Measurements from ENCODE around the gene PIGQ. TPM values are rescaled to one million over a fixed set of nuclear protein-coding genes. Genes with fewer than 3 reads are reported as not detected.
A peak's percentile ranks its signal among the peaks of the same experiment; 100 is the strongest.

PIGQ gene
- 10 to 100 TPM; 12.5 to 25.3 (median 16.8) TPM for polyA plus RNA-seq (ENCODE audit: insufficient read length in 10 of 10)
- long read RNA-seq, donor 1, transcript PIGQ-216 (1 exons, 1,046 nt), result major isoform, 6 of 13 reads
- long read RNA-seq, donor 1, partial matches to known transcripts, result 0 of 13 reads
- long read RNA-seq, donor 1, other reads (novel, unspliced or antisense), result 0 of 13 reads
- long read RNA-seq, donor 2, partial matches to known transcripts, result 0 of 6 reads
- long read RNA-seq, donor 2, other reads (novel, unspliced or antisense), result 0 of 6 reads
- long read RNA-seq, donor 3, result 0 reads
- long read RNA-seq, donor 4, partial matches to known transcripts, result 0 of 4 reads
- long read RNA-seq, donor 4, other reads (novel, unspliced or antisense), result 0 of 4 reads
- long read RNA-seq, donor 5, transcript PIGQ-216 (1 exons, 1,046 nt), result major isoform, 7 of 15 reads
- long read RNA-seq, donor 5, partial matches to known transcripts, result 0 of 15 reads
- long read RNA-seq, donor 5, other reads (novel, unspliced or antisense), result 0 of 15 reads
- long read RNA-seq, donor 6, transcript PIGQ-210 (2 exons, 1,775 nt), result major isoform, 5 of 14 reads
- long read RNA-seq, donor 6, partial matches to known transcripts, result 0 of 14 reads
- long read RNA-seq, donor 6, other reads (novel, unspliced or antisense), result 0 of 14 reads
- long read RNA-seq, donor 7, partial matches to known transcripts, result 0 of 10 reads
- long read RNA-seq, donor 7, other reads (novel, unspliced or antisense), result 0 of 10 reads
- long read RNA-seq, donor 8, partial matches to known transcripts, result 0 of 5 reads
- long read RNA-seq, donor 8, other reads (novel, unspliced or antisense), result 0 of 5 reads
- long read RNA-seq, donor 9, partial matches to known transcripts, result 0 of 3 reads
- long read RNA-seq, donor 9, other reads (novel, unspliced or antisense), result 0 of 3 reads

DNA sequence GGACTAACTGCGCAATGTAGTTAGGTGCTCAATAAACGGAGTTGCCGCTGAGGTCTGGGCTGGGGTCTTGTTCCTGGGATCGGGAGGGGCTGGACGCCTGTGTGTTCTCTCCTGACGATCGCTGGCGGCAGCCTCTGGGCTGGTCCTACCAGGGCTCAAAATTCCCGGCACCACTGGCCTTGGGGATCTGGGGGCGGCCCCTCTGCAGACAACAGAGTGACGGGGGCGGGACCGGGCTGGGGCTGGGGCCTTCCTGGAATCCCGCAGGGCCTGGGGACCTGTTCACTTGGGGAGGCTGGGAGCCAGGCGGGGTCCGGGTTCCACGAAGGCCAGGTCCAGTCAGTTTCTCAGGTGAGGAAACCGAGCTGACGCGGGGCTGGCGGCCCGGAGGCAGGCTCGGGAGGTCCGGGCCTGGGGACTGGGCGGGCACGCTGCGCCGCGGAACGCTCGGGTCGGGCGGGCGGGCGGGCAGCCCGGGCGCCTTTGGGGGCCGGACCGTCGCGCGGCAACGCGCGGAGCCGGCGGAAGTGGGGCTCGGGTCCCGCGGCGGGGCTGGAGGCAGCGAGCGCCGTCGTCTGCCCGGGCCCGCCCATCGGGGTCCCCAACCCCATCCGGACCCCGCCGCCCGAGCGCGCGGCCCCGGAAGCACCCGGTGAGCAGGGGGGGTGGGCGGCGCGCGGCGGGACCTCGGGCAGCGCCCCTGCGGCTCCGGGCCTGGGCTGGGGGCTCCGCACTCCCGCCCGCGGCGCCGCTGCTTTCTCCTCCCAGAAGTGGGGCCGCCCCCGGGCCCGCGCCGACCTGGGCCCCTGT lies at the start of gene PIGQ:
PIGQ (plus strand) TSS at position 524 of the 810 bp plus-strand sequence. CDS start 4,107 bp downstream, outside the sequence.
- peak; percentile 38 to 92 (median 67) for DNase-seq

DNA sequence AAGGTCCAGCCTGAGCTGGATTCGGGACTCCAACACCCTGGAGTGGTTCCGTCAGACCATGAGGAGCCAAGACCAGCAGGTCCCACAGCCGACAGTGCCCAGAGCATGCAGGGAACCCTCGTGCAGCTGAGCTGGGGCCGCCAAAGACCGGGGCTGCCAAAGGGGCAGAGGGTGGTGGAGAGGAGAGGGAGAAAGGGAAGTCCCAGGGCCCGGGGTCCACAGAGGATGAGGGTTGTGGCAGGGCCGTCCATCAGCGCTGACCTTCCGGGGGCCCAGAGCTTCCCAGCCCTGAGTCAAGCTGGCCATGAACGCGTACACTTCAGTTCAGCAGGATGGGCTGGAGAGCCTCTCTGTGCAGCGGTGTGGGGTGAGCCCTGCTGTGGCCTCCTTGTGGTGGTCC lies 48.9 kb upstream of the PIGQ start:
- DNase-seq, result no peak

DNA sequence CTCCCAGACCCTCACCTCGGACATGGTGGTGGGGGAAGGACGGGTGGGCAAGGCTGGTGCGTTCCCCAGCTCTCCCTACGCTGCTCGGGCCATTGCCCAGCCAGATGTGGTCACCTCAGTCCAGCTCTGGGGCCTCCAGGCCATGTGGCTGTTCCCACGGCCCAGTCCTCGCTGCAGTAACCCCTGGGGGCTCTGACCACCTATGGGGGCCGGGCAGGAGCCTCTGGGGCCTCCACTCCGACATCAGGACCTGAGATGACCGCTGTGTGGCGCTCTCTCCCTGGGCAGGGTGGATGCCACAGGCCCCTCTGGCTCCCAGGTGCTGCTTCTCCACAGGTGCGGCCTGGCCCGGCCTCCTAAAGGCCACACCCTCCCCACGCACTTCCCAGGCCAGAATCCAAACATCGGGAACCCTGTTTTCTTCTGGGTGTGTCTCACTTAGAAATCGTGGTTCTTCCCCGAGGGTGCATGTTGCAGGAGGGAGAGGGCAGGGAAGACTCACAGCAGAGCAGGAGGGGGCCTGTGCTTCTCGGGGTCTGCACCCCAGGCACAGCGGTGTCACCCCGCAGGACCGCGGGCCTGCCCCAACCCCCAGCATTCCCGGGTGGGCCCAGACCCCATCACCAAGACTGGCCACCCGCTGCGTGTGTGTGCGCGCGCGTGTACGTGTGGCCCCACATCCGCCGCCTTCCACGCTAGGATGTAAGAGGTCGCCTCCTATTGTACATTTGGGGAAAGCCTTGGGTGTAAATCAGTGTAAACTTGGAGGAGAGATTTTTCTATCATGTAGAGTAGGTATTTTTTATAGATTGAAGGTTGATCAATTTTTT lies 48.2 kb upstream of the PIGQ start:
- DNase-seq, result no peak

DNA sequence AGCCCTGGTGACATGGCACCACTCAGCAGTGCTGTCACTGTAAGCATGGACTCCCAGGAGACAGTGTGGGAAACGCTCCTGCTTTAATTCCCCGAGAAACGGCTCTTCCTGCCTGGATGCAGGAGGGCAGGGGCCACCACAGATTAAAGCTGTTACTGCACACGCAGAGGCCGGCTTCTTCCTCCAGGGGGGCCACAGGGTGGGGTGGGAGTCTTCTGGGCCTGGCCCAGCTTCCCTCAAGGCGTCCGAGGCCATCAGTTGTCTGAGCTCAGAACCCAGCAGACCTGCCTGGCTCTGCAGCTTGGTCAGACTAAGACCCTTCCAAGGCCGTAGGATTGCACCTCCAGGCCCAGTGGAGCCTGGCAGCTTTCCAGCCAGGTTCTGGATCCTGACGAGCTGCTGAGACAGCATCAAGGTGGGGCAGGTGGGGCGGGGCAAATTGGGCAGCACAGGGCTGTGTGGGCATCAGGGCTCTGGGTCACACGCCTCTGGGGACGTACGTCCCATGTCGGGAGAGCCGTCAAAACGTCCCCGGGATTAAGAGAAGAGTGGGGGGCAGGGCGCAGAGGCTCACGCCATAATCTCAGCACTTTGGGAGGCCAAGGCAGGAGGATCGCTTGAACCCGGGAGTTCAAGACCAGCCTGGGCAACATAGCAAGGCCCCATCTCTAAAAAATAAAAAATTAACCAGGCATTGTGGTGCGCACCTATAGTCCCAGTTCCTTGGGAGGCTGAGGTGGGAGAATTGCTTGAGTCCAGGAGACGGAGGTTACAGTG lies 47.3 kb upstream of the PIGQ start:
- no peak for DNase-seq

DNA sequence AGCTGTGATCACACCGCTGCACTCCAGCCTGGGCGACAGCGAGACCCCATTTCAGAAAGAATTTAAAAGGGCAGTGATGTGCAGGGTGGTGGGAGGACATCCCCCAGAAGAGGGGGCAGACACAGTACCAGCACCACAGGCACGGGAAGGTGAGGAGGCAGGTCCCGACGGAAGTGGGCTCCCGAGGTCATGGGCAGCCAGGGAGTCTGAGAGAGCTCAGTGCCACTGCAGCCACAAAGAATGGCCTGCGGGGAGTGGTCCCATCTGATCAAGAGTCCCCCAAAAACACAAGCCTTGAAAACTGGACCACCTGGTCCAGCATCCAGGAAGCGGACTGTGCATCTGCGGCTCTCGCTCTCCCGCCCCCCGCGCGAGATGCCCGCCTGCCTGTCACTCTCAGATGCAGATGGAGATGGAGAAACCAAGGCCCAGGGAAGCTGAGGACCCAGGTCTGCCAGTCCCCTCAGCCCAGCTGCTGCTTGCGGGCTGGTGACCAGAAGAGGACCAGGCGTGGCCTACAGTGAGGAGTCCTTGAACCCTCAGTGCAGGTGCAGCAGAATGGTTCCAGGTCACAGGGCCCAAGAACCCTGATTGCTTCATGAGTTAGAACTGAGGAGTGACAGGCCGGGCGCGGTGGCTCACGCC lies 46.5 kb upstream of the PIGQ start:
- DNase-seq, result no peak

DNA sequence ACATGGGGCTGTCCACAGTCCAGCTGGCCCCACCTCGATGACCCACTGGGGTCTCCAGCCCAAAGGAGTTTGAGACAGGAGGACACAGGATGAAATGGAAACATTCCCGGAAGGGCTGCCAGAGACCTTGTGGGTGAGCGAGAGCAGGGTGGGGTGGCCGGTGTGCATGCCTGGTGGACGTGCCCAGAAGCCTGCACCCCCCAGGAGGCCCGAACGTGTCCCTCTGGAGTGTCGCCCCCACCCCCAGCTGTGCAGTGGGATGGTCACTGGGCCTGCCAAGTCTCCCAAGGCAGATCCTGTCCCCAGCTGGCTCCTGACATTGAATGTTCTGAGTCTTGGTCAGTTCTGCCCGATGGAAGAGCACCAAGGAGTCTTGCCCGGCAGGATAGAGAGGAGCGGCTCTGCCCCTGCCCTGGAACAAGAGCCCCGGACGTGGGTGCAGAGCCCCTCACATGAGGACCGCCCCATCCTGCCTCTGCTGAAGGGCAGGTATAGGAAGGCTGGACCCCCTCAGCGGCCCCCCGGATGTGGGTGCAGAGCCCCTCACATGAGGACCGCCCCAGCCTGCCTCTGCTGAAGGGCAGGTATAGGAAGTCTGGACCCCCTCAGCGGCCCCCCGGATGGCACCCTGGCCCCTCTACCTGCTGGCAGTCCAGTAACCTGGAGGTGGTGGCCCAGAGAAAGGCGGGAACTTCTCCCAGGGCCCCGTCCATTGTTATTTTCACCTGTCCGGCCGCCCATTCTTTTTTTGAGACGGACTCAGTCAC lies 45.3 kb upstream of the PIGQ start:
- no peak for DNase-seq

DNA sequence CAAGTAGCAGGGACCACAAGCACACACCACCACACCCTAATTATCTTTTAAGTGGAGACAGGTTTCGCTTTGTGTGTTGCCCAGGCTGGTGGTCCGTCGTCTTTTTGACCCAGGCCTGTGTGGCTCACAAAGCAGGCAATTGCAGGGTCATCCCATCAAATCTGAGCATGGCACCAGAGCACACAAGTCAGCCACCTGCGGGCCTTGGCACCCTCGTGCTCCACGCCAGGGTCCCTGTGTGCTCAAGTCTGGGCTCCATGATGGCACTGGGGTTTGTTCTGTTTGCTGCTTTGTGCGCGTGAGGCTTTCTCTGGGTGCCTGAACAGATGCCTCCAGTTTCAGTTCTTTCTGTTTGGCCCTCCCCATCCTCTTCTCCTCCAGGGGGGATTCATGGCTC lies 44.6 kb upstream of the PIGQ start:
- no peak for DNase-seq

DNA sequence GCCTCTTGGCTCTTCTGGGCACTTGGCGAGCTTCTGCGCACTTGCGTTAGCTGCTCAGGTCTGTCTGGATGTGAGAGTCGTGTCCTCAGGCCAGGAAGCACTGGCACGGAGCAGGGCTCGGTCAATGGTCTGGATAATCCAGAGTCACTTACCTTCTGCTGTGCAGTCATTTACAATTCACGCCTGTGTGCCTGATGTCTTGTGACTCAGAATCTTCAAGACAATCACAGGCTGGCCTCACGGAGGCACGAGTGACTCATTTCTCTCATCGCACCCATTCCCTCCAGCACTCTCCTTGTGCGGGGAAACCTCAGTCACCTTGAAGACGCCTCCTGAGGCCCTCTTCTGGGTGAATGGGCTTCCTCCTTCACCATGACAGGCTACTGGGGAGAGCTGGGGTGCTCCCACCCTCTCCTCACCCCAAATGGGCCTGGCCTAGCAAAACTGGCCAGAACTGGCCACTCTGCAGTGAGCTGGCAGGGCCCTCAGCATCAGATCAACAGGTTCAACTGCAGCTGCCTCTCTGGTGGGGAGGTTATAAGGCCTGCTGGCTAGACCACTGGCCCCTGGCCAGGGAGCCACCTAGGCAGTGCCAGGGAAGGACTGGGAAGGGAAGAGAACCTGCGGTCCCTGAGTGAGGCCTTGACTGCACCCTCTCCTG lies 44.1 kb upstream of the PIGQ start:
- DNase-seq, result peak in 2 of 3 donors; percentile 28 to 56

DNA sequence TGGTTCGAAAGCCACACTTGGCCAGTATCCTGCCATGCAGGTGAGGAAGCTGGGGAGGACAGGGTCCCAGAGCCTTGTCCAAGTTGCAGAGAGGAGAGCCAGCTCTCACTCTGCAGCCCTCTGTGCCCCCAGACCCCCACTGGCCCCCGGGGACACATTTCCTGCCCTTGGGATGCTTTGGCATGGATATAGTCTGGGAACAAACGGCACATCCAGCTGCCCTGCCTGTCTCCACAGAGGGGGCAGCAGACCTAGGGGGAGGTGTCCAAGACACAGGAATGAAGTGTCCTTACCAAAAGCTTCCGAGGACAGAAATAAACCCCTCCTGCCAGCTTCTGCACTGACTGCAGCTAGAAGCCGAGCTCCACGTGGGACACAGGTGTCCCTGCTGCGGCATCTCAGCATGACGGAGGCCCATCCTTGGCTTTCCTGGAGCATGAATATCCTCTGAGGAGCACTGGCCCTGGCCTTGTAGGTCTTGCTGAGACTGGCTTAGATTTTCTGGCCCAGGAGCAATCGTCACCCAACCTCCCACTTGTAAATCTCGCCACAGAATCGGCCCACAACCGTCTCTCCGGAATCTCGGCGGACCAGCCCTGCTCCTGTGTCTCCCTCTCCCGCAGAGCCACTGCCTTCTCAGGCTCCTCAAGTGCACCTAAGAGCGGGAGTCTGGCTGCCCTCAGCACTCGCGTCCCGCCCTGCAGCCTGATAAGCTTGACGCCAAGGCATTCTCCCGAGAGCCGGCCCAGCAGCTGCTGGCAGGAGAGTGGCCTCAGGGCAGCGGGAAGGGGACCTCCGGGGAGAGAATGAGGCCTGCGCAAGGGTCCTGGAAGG lies 43.4 kb upstream of the PIGQ start:
- DNase-seq, result no peak

DNA sequence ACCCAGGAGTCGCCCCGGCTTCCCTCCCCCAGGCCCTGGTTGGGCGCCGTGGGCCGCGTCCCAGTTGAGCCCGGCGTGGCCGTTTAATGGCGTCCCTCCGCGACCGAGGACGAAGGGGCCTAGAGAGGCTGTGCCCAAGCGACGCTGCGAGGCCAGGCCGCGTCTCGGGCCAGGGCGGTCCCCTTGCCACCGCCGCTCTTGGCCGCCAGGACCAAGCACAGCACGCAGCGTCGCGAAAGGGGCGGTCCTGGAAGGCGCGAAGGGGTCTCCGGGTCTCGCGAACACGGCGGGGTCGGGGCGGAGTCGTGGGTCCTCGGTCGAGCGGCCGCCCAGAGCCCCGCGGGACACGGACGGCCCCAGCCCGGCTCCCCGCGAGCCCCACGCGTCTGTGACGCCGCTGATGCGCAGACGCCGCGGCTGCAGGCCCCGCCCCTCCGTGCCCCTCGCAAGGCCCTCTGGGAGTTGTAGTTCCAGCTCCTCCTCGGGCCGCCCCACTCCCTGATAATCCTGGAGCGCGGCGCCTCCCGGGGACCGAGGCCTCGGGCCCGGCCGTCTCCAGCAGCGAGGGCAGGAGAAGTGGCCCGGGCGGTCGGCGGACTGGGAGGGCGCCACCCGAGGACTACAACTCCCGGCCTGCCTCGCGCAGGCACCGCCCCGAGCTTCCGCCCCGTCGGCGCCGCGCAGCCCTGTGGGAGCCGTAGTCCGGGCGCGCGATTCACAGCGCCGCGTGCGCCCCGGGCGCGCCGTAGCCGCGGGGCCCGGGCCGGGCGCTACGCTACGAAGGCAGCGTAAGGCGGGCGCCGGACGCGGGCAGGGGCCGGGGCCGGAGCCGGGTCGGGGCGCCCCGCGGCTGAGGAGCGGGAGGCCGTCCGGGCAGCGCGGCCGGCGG lies 42.5 kb upstream of the PIGQ start, which contains the start of gene CAPN15:
CAPN15 (plus strand) TSS at position 698 of the 889 bp plus-strand sequence. CDS start 19,127 bp downstream, outside the sequence.
- DNase-seq, result peak; percentile 87 to 97 (median 94)

DNA sequence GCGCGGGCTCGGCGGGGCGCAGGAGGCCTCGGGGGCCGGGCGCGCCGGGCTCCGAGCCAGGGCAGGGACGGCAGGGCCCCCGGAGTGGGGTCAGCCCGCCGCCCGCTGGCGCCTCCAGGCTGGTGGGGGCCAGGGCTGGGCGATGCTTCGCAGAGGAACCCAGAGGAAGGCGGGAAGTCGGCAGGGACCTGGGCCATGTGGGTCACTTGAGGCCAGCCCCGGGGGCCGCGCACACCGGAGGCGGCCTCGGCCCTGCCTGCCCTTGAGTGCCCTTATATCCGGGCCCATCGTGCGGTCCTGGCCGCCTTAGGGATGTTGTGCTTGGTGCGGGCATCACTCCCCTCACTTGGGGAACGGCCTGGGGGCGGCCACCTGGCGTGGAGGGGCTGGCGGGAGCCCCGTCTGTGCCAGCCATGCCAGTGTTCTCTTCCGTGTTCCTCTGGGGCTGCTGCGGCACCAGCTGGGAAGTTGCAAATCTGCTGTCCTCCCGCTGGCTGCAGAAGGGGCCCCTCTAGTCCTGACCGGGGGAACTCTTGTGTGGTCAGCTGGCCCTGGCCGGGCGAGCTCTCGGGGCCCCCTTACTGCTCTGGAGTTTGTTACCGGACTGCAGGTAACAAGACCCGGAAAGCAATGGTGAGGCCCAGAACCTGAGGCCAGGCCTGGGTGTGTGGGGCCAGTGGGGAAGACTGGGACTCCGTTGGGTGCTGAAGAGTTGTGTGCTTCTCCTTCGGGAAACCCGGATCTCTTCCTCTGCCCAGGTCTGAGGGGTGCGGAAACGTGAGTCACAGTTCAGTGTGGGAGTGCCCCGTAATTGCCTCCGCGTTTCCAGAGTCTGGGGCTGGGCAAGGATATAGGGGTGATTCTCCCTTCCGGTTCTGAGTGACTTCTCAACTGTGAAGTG lies 41.4 kb upstream of the PIGQ start:
- DNase-seq, result peak in 2 of 3 donors; percentile 29 to 62

DNA sequence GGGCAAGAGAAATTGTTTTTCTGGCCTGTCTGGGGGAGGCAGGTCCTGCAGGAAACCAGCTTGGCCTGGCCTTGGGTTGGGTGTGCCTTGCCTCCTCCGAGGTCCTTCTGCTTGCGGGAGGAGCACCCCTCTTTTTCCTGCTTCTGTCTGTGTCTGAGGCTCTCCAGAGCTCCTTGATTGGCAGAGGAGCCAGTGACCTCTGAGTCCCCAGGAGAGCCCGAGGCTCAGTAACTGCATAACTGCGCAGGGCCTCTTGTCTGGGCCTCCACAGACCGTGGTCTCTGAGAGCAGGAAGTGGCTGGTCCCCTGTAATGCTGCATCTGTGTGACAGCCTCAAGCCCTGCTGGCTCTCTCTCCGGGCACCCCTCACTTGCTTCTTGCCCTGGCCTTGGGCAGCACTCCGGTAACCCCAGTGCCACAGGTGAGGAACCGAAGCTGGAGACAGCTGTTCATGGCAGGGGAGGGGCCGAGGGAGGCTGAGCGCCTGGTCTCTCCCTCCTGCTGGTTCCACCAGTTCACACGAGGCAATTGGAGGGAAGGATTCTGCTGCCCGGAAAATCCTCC lies 40.7 kb upstream of the PIGQ start:
- no peak for DNase-seq

DNA sequence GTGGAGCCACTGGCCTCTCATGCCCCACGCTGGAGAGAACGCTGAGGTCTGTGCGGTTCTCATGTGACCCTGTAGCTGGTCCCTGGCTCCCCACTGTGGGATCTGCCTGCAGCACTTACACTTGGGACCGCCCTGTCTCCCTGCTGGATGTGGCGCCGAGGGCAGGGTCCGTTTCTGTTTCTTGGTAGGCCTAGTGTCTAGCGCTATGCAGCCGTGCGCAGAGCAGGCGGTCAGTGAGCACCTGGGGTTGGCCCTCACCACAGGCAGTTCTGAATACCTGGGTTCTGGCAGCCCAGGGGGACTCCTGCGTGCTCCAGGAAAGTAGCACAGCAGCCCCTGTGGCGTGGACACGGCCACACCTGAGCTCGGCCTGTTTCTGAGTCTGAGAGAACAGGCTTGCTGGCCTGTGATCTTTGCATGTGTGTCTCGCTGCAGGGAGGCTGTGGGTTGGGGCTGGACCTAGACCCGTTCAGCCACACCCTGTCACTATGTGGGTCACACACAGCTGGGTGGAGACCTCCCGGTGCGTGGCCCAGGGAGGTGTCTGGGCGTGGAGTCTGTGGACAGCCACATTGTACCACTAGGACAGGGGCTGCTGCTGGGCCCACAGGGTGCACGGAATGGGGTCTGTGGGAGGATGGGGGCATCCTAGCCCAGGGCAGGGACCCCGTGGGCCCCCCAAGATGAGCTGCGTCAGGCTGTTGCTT lies 39.5 kb upstream of the PIGQ start:
- DNase-seq, result no peak

Data from muscle of back (tissue), 13 donors.